ENCODE data around the gene CDK5RAP1. TPM values are rescaled to one million over a fixed set of nuclear protein-coding genes. Genes with fewer than 3 reads are reported as not detected.
A peak's percentile ranks its signal among the peaks of the same experiment; 100 is the strongest.

Gene CDK5RAP1
- total and polyA plus RNA-seq, 7 donors = 12.0 to 30.0 (median 20.6) TPM

- Histone ChIP-seq H3K9me3 (no peaks in the 10 kb centered on the region), H3K27ac (peak overlapping the region in 2 of 4 donors; percentile 8 to 47), H3K36me3 (peaks cover 0 to 47% (median 18%) of the 10 kb centered on the region in 4 donors), H3K4me1 (peaks cover 0 to 8% (median 0%) of the 10 kb centered on the region in 4 donors), H3K4me3 (no peak overlapping the region), H3K27me3 (no peaks in the 10 kb centered on the region)
- intact Hi-C loops (cut with DNase I) = no loop called here
- no peak for TF ChIP-seq CTCF (IDR thresholded peaks at IDR 0.05)
- TF ChIP-seq POLR2AphosphoS5 (IDR thresholded peaks at IDR 0.05) = peak in 1 of 4 donors; percentile 19
- no peak for DNase-seq
- WGBS, 2 donors = 67 to 78% methylated on average over 4 of the region's 4 CpGs
These were observed 6.5 kb upstream of the CDK5RAP1 start for GRCh38 chr20:33407796-33408195.

GRCh38 chr20:33407251-33407650 lies 5.9 kb upstream of the CDK5RAP1 start:
- no peak overlapping the region for H3K27ac ChIP-seq
- no peak overlapping the region for H3K4me3 ChIP-seq
- no peaks in the 10 kb centered on the region for H3K27me3 ChIP-seq
- WGBS, 2 donors = 71 to 85% methylated on average over 1 of the region's 1 CpG
- no peak for DNase-seq
- peaks cover 0 to 13% (median 3%) of the 10 kb centered on the region in 4 donors for H3K4me1 ChIP-seq
- H3K36me3 ChIP-seq = peaks cover 0 to 42% (median 13%) of the 10 kb centered on the region in 4 donors
- TF ChIP-seq POLR2A (IDR thresholded peaks at IDR 0.05) = no peak
- TF ChIP-seq POLR2AphosphoS5 (IDR thresholded peaks at IDR 0.05) = no peak
- TF ChIP-seq CTCF (IDR thresholded peaks at IDR 0.05) = no peak
- TF ChIP-seq EP300 (IDR thresholded peaks at IDR 0.05) = no peak
- no peaks in the 10 kb centered on the region for H3K9me3 ChIP-seq
- intact Hi-C loops (cut with DNase I) = no loop called here

- Histone ChIP-seq H3K27me3 (no peaks in the 10 kb centered on the region), H3K27ac (no peak overlapping the region), H3K4me1 (peaks cover 0 to 36% (median 24%) of the 10 kb centered on the region in 4 donors), H3K4me3 (no peak overlapping the region), H3K36me3 (peaks cover 0 to 16% (median 2%) of the 10 kb centered on the region in 4 donors), H3K9me3 (no peaks in the 10 kb centered on the region)
- no peak for TF ChIP-seq POLR2AphosphoS5 (IDR thresholded peaks at IDR 0.05)
- no peak for TF ChIP-seq EP300 (IDR thresholded peaks at IDR 0.05)
- TF ChIP-seq POLR2A (IDR thresholded peaks at IDR 0.05) = no peak
- no peak for TF ChIP-seq CTCF (IDR thresholded peaks at IDR 0.05)
- no peak for DNase-seq
- WGBS, 2 donors = 95 to 98% methylated on average over 2 of the region's 2 CpGs
- intact Hi-C loops (cut with DNase I) = loop anchor here (5.0 kb wide), 2 partner anchors 38 to 263 kb away; partner anchors contain the start of genes ACTL10 and SNTA1
These were observed 3.0 kb upstream of the CDK5RAP1 start for GRCh38 chr20:33404281-33404680.

- H3K27me3 ChIP-seq = no peaks in the 10 kb centered on the region
- TF ChIP-seq POLR2A (IDR thresholded peaks at IDR 0.05) (no peak), POLR2AphosphoS5 (IDR thresholded peaks at IDR 0.05) (no peak), EP300 (IDR thresholded peaks at IDR 0.05) (no peak), CTCF (IDR thresholded peaks at IDR 0.05) (no peak)
- peak overlapping the region; percentile 73 to 78 (median 76) for H3K27ac ChIP-seq
- no peaks in the 10 kb centered on the region for H3K9me3 ChIP-seq
- intact Hi-C loops (cut with DNase I) = loop anchor here (5.0 kb wide), 2 partner anchors 40 to 265 kb away; partner anchors contain the start of genes ACTL10 and SNTA1
- peak overlapping the region; percentile 80 to 99 (median 95) for H3K4me3 ChIP-seq
- peaks cover 0 to 37% (median 26%) of the 10 kb centered on the region in 4 donors for H3K4me1 ChIP-seq
- no peak for DNase-seq
- WGBS, 2 donors = 44 to 45% methylated on average over 8 of the region's 8 CpGs
- peaks cover 0 to 6% (median 2%) of the 10 kb centered on the region in 4 donors for H3K36me3 ChIP-seq
These were observed 626 bp upstream of the CDK5RAP1 start for GRCh38 chr20:33401921-33402369.

- TF ChIP-seq CTCF (IDR thresholded peaks at IDR 0.05) (no peak), POLR2A (IDR thresholded peaks at IDR 0.05) (no peak), POLR2AphosphoS5 (IDR thresholded peaks at IDR 0.05) (no peak), EP300 (IDR thresholded peaks at IDR 0.05) (no peak)
- intact Hi-C loops (cut with DNase I) = loop anchor here (5.0 kb wide), 2 partner anchors 42 to 267 kb away; partner anchors contain the start of genes ACTL10 and SNTA1
- peak overlapping the region; percentile 80 to 99 (median 95) for H3K4me3 ChIP-seq
- no peaks in the 10 kb centered on the region for H3K27me3 ChIP-seq
- 0% methylated on average over 8 of the region's 8 CpGs for WGBS, 2 donors
- H3K36me3 ChIP-seq = peaks cover 0 to 7% (median 0%) of the 10 kb centered on the region in 4 donors
- H3K27ac ChIP-seq = peak overlapping the region; percentile 73 to 78 (median 76)
- peaks cover 0 to 37% (median 26%) of the 10 kb centered on the region in 4 donors for H3K4me1 ChIP-seq
- no peak for DNase-seq
- H3K9me3 ChIP-seq = no peaks in the 10 kb centered on the region
These were observed 521 bp downstream of the CDK5RAP1 start for GRCh38 chr20:33400812-33401183.

Data from sigmoid colon (tissue), 7 donors.